HG03469 (cell line): ENCODE results near the gene C4A.
"Not testable (repeated sequence)": the region's sequence is repeated elsewhere in the genome, so short reads cannot be mapped to it uniquely, and the experiment has no call there.

Experiments
- ATAC-seq: cut with Tn5 transposase; IDR thresholded peaks from one replicate; pipeline ENCODE4 v1.9.1; 2021; ENCODE audit warnings: mild to moderate bottlenecking, moderate library complexity, moderate number of reproducible peaks; ENCODE audit not compliant: unreplicated experiment

C4A gene

DNA sequence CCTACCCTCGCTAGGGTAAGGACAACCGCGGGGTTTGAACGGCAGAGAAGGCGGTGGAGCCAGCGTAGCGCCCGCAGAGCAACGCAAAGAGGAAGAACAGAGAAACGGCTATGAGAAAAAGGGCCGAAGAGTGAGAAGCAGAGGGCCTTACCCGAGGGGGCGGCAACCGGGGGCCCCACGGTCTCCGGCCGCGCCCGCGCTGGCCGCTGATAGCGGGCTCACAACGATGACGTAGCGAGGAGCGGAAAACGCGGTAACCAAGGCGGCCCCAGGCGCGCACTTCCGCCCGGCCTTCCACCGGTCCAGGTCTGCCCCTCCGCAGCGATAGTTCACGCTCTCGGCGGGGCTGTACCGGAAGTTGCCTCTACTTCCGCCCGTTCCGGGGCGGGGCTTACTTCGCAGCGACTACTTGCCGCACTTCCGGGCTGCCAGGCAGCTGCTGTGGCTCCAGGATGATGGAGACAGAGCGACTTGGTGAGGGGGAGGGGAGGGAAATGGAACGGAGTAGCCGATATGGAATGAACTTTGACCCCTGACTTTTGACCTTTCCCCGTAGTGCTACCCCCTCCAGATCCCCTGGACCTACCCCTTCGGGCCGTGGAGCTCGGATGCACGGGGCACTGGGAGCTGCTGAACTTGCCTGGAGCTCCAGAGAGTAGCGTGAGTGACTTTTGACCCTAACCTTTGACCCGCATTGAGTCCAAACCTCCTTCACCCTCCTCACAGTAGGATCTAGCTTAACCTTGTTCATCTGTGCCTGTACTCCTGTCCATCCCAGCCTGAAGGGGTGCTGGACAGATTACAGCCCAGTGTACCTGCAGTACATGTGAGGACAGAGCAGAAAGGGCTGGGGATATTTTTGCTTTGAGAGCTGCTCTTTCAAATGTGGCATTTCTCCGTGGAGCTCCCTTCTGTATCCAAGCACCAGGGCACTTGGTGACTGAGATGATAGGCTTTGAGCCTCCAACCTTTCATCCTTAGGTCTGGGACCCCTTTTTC lies 22.8 kb upstream of the C4A start, which contains the start of the genes NELFE and SKIC2:
NELFE (minus strand) TSS at position 231 of the 999 bp plus-strand sequence. CDS start 525 bp downstream, outside the sequence.
SKIC2 (plus strand) TSS at position 435 of the 999 bp plus-strand sequence; CDS start at position 453, 18 bp downstream.
- peak; percentile 91 for ATAC-seq

DNA sequence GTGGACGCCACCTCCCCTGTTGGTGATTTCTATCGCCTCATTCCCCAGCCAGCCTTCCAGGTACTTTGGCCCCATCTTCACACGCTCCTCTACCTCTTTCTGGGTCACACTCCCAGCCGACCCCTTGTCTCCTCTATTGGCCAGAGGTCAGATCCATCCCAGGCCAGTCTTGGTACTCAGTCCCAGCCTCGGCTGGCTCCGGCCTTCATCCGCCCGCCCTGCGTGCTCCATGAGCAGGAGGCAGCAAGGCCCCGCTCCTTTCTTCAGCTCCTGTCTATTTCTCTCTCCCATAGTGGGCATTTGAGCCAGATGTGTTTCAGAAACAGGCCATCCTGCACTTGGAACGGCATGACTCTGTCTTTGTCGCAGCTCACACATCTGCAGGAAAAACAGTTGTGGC lies 20.2 kb upstream of the C4A start:
- no peak for ATAC-seq

DNA sequence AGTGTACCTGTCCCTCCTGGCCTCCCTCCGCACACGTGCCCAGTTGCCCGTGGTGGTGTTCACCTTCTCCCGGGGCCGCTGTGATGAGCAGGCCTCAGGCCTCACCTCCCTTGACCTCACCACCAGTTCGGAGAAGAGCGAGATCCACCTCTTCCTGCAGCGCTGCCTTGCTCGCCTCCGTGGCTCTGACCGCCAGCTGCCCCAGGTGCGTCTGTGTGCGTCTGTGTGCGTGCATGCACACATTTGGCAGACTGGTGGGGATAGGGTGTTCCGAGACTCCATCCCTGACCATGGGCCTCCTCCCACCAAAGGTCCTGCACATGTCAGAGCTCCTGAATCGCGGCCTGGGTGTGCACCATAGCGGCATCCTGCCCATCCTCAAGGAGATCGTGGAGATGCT lies 17.9 kb upstream of the C4A start:
- ATAC-seq = no peak

DNA sequence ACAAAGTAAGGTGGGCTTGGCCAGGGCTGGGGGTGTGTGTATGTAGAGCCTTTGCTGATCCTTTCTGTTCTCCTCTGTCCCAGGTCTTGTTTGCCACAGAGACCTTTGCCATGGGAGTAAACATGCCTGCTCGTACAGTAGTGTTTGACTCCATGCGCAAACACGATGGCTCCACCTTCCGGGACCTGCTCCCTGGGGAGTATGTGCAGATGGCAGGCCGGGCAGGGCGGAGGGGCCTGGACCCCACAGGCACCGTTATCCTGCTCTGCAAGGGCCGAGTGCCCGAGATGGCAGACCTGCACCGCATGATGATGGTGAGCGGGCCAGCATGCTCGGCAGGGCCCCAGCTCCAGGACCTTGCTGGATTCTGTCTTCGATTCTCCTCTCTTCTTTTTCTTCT lies 16.2 kb upstream of the C4A start:
- no peak for ATAC-seq

DNA sequence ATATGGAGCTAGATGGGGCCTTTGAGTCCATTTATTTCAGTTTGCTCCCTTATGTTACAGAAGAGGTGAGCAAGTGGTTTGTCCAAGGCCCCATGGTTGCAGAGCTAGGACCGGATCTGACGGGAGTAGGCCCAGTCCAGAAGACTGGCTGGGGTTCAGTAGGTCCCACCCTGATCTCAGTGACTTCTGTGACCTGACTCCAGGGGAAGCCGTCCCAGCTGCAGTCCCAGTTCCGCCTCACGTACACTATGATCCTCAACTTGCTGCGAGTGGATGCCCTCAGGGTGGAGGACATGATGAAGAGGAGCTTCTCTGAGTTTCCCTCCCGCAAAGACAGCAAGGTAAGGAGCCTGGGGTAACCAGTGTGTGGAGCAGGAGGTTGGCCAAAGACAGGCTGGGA lies 15.4 kb upstream of the C4A start:
- no peak for ATAC-seq

DNA sequence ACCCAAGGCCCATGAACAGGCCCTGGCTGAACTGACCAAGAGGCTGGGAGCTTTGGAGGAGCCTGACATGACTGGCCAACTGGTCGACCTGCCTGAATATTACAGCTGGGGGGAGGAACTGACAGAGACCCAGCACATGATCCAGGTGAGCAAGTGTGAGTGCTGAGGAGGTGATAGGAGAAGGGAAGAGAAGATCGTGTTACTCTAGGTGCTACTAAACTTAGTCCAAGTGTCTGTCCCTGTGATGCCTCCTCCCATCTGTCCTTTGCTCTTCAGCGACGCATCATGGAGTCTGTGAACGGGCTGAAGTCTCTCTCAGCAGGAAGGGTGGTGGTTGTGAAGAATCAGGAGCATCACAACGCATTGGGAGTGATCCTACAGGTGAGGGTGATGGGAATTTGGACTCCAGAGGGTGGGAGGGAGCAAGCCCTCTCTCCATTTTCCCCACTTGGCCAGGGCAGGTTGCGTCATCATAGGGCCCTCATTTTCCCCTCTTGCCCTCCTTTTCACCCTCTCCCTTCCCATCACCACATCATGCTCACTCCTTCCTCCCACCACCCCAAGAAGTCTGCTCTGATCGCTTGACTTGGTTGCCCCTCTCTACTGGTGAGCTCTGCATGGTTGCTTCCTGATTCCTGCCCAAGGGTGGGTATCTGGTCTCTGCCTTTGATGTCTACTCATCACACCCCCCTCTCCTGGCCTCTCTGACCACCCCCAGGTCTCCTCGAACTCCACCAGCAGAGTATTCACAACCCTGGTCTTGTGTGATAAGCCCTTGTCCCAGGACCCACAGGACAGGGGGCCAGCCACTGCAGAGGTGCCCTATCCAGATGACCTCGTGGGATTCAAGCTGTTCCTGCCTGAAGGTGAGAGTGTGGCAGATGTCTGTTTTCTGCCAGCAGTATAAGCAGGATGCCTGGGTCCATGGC lies 14.6 kb upstream of the C4A start:
- no peak for ATAC-seq

DNA sequence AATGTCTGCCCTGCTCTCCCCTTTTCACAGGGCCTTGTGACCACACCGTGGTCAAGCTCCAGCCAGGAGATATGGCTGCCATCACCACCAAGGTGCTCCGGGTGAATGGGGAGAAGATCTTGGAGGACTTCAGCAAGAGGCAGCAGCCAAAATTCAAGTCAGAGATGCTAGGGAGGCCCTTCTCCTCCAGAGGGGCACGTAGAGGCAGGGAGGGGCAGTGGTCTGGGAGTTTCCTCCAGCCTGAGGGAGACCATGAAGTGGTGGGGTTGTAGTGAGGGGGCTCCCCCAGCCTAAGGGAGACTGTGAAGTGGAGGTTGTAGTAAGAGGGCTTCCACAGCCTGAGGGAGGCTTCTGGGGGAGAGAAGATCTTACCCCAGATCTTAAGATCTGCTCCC lies 13.9 kb upstream of the C4A start:
- no peak for ATAC-seq

DNA sequence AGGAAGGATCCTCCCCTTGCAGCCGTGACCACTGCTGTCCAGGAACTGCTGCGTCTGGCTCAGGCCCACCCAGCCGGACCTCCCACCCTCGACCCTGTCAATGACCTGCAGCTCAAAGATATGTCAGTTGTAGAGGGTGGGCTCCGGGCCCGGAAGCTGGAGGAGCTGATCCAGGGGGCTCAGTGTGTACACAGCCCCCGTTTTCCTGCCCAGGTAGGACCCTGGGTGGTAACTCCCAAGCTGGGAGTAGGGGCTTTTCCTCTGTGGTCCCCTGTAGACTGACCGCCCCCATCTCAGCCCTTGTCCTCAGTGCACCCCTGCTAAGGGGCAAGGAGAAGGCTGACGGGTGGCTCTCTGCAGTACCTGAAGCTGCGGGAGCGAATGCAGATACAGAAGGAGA lies 13.5 kb upstream of the C4A start:
- no peak for ATAC-seq

DNA sequence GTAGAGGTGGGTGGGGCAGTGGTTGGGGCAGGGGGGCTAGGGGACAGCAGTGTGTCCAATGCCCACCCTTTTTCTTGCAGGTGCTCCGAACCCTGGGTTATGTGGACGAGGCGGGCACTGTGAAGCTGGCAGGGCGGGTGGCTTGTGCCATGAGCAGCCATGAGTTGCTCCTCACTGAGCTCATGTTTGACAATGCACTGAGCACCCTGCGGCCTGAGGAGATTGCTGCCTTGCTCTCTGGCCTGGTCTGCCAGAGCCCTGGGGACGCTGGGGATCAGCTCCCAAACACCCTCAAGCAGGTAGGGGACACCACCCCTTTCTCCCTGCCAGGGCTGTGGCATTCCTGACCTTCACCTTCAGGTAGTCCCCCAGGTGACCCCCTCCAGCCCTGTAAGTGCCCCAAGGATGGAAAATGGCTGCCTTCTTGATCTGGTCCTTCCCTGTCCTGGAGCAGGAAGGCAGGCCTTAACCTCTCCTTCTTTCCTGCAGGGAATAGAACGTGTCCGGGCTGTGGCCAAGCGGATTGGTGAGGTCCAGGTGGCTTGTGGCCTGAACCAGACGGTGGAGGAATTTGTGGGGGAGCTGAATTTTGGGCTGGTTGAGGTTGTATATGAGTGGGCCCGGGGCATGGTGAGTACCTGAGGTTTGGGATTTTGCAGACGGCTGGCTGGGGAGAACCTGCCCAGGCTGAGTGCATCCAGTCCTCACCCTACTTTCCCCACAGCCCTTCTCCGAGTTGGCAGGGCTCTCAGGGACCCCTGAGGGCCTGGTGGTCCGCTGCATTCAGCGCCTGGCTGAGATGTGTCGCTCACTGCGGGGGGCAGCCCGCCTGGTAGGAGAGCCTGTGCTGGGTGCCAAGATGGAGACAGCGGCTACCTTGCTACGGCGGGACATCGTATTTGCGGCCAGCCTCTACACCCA lies 12.8 kb upstream of the C4A start:
- ATAC-seq = no peak

DNA sequence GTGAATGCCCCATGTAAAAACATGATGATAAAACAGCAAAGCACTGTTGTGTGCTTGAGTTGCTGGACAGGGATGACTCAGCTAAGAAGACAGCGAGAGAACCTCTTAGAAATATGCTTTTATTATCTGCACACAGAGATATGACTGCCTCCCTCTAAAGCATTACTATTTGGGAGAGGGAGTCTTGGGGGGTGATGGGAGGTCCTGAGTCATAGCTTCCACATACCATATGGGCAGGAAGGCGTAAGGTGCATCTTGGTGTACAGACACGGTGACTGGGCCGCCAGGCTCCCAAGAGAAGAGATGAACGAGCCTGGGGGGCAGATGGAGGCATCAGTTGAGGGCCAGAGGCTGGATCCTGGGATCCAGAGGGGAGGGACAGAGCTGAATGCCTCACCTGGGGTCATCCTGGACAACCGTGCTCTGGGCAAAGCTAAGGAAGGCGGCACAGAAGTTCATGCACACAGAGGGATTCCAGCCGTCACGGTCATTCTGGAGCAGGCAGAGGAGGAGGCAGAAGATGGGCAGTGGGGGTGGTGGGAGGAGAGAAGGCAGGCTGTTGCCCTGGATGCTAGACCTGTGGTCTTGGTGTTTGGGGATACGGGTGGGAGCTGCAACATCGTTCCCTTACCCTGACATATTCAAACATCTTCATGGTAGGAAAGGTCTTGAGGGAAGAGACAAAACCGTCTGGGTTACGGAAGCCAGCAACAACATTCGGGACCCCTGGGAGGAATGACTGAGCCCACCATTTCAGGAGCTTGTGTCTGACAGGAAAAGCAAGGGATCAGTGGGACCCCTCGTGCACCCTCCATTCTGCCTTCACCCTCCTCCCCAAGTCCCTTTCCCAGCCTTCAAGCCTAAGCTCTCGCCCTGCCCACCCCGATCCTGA lies 11.9 kb upstream of the C4A start:
- no peak for ATAC-seq

DNA sequence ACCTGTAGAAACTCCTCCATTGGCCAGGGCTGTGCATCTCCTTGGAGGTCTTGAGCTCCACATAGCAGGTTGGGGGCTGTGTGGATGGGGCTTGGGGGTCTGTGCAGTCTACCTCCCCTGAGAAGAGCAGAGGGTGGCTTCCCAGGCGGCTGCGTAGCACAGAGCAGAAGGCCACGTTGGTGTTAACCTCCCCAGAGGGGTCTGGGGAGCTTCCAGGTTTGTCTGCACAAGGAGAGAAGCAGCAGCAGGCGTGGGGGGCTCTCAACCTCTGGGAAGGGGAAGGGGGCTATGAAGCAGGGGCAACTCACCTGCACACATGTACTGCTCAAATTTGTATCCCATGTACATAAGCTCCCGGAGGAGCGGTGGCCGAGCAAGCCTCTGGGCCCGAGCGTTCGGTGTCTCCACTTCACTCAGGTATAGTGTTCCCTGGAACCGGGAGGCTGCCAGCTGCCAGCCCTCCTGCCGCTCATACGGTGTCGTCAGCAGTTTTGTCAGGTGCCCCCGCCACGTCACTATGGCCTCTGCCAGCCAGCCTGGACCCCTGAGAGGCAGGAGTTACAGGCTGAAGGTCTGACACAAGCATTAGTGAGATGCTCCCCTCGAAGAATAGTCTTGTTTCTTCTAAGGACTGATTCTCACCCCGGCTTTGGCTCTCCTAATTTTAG lies 11.1 kb upstream of the C4A start:
- no peak for ATAC-seq

DNA sequence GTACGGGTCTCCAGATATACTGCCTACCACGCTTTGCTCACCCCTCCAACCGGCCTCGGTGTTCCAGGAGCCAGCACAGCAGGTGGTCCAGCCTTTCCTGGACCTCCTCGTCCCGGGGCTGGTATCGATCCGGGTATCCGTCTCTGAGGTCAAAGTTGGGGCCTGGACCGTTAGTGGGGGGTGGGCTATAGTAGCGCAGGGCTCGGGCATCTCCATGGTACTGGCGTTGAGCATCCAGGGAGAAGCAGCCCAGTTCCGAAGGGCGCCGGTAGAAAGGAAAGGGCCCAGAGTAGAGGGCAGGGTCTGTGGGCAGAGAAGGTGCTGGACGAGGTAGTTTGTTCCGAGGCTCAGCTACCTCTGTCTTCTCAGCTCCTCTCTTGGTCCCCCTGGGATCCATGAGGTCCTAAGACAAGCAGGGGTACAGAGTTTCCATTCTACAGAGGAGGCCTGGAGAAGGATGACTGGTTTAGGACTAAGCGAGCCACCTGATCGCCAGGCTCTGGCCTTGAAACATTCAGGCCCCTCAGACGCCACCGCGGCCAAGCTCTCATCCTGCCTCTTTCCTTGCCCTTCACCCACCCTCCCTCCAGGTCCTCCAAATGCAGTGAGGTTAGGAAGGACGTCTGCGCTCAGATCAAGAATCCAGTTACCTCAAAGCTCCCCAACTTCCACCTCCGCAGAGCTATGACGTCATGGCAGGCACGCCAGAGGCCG lies 10.4 kb upstream of the C4A start:
- ATAC-seq = no peak

DNA sequence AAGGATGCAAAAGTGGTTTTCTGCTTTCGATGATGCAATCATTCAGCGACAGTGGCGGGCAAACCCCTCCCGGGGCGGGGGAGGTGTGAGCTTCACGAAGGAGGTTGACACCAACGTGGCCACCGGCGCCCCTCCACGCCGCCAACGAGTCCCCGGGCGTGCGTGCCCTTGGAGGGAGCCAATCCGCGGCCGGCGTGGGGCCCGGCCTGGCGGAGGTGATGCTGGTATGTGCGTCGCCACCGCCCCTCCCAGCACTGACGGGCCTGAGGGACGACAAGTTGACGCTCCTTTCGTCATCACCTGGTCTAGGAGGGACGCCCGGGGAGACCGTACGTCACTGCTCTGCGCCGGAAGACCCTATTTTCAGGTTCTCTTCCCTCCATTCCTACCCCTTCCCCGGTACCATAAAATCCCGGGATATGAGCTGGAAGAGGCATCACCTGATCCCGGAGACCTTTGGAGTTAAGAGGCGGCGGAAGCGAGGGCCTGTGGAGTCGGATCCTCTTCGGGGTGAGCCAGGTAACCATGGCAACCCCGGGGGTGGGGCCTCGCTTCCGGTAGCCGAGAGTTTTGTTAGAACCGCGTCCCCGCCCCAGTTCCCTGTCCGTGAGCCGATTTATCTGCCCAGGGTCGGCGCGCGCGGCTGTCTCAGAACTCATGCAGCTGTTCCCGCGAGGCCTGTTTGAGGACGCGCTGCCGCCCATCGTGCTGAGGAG lies 9.7 kb upstream of the C4A start, which contains the start of gene DXO:
DXO (minus strand) TSS at position 146 of the 716 bp plus-strand sequence. CDS start 463 bp downstream, outside the sequence.
- ATAC-seq = peak; percentile 69

DNA sequence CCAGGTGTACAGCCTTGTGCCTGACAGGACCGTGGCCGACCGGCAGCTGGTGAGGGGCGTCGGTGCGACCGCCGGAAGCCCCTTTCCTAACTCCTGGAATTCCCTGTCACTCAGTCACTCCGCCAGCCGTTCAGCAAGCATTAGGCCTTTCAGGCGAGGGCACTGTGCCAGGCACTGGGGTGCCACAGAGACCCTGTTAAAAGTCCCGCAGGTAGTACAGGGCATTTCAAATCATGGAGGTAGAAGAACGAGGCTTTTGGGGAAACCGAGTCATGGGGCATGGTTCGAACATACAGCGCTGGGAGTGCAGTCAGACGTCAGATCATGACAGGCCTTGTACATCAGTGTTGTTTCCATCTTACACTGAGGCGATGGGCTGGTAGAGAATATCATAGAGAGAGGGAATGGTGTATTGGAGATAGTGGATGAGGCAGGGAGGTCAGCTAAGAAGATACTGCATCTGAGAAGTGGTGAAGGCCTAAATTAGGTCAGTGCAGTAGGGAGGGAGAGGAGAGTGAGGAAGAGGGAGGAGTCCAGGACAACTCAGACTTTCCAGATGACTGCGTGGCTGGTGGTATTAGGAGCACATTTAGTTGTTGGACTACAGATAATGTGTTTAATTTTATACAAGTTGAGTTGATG lies 9.0 kb upstream of the C4A start:
- ATAC-seq = no peak

DNA sequence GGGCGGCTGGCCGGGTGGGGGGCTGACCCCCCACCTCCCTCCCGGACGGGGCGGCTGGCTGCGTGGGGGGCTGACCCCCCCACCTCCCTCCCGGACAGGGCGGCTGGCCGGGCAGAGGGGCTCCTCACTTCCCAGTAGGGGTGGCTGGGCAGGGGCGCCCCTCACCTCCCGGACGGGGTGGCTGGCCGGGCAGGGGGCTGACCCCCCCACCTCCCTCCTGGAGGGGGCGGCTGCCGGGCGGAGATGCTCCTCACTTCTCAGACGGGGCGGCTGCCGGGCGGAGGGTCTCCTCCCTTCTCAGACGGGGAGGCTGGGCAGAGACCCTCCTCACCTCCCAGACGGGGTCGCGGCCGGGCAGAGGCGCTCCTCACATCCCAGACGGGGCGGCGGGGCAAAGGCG lies 5.8 kb upstream of the C4A start:
- not testable (repeated sequence) for ATAC-seq

DNA sequence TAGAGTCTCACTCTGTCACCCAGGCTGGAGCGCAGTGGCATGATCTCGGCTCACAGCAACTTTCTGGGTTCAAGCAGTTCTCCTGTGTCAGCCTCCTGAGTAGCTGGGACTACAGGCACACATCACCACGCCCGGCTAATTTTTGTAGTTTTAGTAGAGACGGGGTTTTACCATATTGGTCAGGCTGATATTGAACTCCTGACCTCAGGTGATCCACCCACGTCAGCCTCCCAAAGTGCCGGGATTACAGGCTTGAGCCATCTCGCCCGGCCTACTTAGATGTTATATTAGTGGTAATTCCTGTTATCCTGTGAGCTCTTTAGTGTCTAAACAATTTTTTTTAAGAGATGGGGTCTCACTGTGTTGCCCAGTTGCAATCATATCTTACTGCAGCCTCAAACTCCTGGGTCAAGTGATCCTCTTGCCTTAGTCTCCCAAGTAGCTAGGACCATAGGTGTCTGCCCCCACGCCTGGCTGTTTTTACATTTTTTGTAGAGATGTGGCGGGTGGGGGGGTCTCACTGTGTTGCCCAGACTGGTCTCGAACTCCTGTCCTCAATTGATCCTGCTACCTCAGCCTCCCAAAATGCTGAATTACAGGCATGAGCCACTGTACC lies 3.9 kb upstream of the C4A start:
- ATAC-seq = no peak
